Hepatocyte (in vitro differentiated cells): ENCODE results near the gene ZNF766. TPM values are rescaled to one million over a fixed set of nuclear protein-coding genes. Genes with fewer than 3 reads are reported as not detected.

Experiments used
- DNase-seq: peaks from one replicate; pipeline ENCODE4 v3.0.0-alpha.2; 2016; ENCODE audit warnings: low spot score
- H2AFZ ChIP-seq: fragments of 200-600 bp; sonication (generic); 2 replicates; pipeline ENCODE4 v1.6.0; 2016; ENCODE audit warnings: antibody characterized with exemption, mild to moderate bottlenecking
- H3K27ac ChIP-seq: fragments of 200-600 bp; sonication (generic); 2 replicates; pipeline ENCODE4 v1.5.1; 2016; ENCODE audit warnings: mild to moderate bottlenecking
- H3K27me3 ChIP-seq: fragments of 200-600 bp; sonication (generic); 2 replicates; pipeline ENCODE4 v1.6.1; 2016
- H3K36me3 ChIP-seq: fragments of 200-600 bp; sonication (generic); replicated peaks from 2 replicates; pipeline ENCODE4 v1.5.1; 2016; ENCODE audit warnings: low read depth; ENCODE audit not compliant: insufficient read depth
- H3K4me1 ChIP-seq: fragments of 200-600 bp; sonication (generic); 2 replicates; pipeline ENCODE4 v1.5.1; 2016; ENCODE audit warnings: mild to moderate bottlenecking, moderate library complexity; ENCODE audit not compliant: insufficient read depth
- H3K4me2 ChIP-seq: fragments of 200-600 bp; sonication (generic); 2 replicates; pipeline ENCODE4 v1.6.0; 2016
- H3K4me3 ChIP-seq: fragments of 200-600 bp; sonication (generic); 2 replicates; pipeline ENCODE4 v1.5.1; 2016; ENCODE audit warnings: mild to moderate bottlenecking
- H3K79me2 ChIP-seq: fragments of 200-600 bp; sonication (generic); 2 replicates; pipeline ENCODE4 v1.6.0; 2017; ENCODE audit warnings: mild to moderate bottlenecking
- H3K9me2 ChIP-seq: fragments of 200-600 bp; sonication (generic); replicated peaks from 2 replicates; pipeline ENCODE4 v1.6.0; 2017; ENCODE audit warnings: mild to moderate bottlenecking; ENCODE audit not compliant: insufficient read depth
- H3K9me3 ChIP-seq: fragments of 200-600 bp; sonication (generic); 2 replicates; pipeline ENCODE4 v1.5.1; 2016; ENCODE audit warnings: low read depth, mild to moderate bottlenecking
- H4K20me1 ChIP-seq: fragments of 200-600 bp; sonication (generic); 2 replicates; pipeline ENCODE4 v1.6.0; 2016; ENCODE audit warnings: mild to moderate bottlenecking; ENCODE audit not compliant: insufficient read depth, poor library complexity, severe bottlenecking
- EZH2 ChIP-seq: fragments of 200-600 bp; sonication (generic); IDR thresholded peaks from 2 replicates; pipeline ENCODE4 v1.6.1; 2016; ENCODE audit warnings: antibody characterized with exemption, mild to moderate bottlenecking, borderline replicate concordance
- EZH2phosphoT487 ChIP-seq: fragments of 200-600 bp; sonication (generic); IDR thresholded peaks from one replicate; pipeline ENCODE4 v1.6.1; 2018; ENCODE audit warnings: antibody characterized with exemption, mild to moderate bottlenecking, low read depth, moderate library complexity; ENCODE audit not compliant: unreplicated experiment, severe bottlenecking
- WGBS: methylation state at CpG from one replicate; pipeline ENCODE4 v1.1.6; 2016; ENCODE audit warnings: low lambda C conversion rate; ENCODE audit errors: missing lambda C conversion rate; 5-methylcytosine and 5-hydroxymethylcytosine counted together
- polyA plus RNA-seq: library from polyadenylated mRNA; unstranded; fragments of >200 nt; fragmentation: Nextera tagmentation; extraction: Ambion mirVana; gene quantifications from 2 replicates; pipeline ENCODE4 v1.2.1, GENCODE V29; 2016
- total RNA-seq: library from RNA; depleted of rRNA; stranded (reverse); fragments of >200 nt; gene quantifications from 2 replicates; pipeline ENCODE4 v1.2.3, GENCODE V29; 2014
- TF ChIP-seq, protein P1 (sequence below): fragments of 200-600 bp; sonication (generic); IDR thresholded peaks from 2 replicates; pipeline ENCODE4 v1.5.1; 2016; ENCODE audit warnings: antibody characterized with exemption, mild to moderate bottlenecking; ENCODE audit not compliant: poor library complexity

The ZNF766 gene
- total RNA-seq (8.3 and 11.4 TPM in 2 replicates), polyA plus RNA-seq (11.6 and 13.1 TPM in 2 replicates)

- H3K9me3 ChIP-seq, result no peaks in the 10 kb centered on the region
- peaks cover 9% of the 10 kb centered on the region for H3K4me1 ChIP-seq
- peak within 1 kb of the TSS; percentile 75 for H3K4me3 ChIP-seq
- H3K4me2 ChIP-seq, result peak within 1 kb of the TSS; percentile 92
- no peaks in the 10 kb centered on the region for H3K27me3 ChIP-seq
- peak within 1 kb of the TSS; percentile 75 for H2AFZ ChIP-seq
- peaks cover 44% of the 10 kb centered on the region for H3K79me2 ChIP-seq
- WGBS, result 1% methylated on average over 70 of the region's 70 CpGs
- H3K27ac ChIP-seq, result peak within 1 kb of the TSS; percentile 99
- peak; percentile 97 for DNase-seq
- H4K20me1 ChIP-seq, result no peaks in the 10 kb centered on the region
- no peaks in the 10 kb centered on the region for H3K36me3 ChIP-seq
- TF ChIP-seq, protein P1, sequence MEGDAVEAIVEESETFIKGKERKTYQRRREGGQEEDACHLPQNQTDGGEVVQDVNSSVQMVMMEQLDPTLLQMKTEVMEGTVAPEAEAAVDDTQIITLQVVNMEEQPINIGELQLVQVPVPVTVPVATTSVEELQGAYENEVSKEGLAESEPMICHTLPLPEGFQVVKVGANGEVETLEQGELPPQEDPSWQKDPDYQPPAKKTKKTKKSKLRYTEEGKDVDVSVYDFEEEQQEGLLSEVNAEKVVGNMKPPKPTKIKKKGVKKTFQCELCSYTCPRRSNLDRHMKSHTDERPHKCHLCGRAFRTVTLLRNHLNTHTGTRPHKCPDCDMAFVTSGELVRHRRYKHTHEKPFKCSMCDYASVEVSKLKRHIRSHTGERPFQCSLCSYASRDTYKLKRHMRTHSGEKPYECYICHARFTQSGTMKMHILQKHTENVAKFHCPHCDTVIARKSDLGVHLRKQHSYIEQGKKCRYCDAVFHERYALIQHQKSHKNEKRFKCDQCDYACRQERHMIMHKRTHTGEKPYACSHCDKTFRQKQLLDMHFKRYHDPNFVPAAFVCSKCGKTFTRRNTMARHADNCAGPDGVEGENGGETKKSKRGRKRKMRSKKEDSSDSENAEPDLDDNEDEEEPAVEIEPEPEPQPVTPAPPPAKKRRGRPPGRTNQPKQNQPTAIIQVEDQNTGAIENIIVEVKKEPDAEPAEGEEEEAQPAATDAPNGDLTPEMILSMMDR, result no peak
- TF ChIP-seq EZH2, result no peak
- TF ChIP-seq EZH2phosphoT487, result no peak
- H3K9me2 ChIP-seq, result no peaks in the 10 kb centered on the region
Observed at GRCh38 chr19:52269338-52270261, at the start of gene ZNF766. TSS of gene ZNF766 (plus strand) at chr19:52269587. CDS start at chr19:52269614, 27 bp downstream.

DNA sequence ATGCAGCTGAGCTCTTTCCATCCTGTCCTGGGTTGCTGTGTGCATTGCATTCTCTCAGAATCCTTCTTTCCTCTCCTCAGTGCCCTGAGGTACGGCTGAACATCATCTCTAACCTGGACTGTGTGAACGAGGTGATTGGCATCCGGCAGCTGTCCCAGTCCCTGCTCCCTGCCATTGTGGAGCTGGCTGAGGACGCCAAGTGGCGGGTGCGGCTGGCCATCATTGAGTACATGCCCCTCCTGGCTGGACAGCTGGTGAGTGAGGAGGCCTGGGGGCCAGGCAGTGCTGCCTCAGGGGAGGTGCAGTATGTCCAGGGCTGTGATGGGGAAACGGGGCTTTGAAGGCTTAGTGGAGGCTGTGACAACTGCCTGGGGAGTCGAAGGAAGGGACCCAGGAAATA lies 49.8 kb upstream of the ZNF766 start:
- Histone ChIP-seq H3K9me3 (no peaks in the 10 kb centered on the region), H3K9me2 (no peaks in the 10 kb centered on the region), H3K27me3 (no peaks in the 10 kb centered on the region), H3K36me3 (peaks cover 6% of the 10 kb centered on the region), H3K4me2 (no peak overlapping the region), H3K27ac (no peak overlapping the region), H4K20me1 (peaks cover 6% of the 10 kb centered on the region), H3K79me2 (peaks cover 2% of the 10 kb centered on the region), H2AFZ (no peak overlapping the region), H3K4me3 (no peak overlapping the region), H3K4me1 (no peaks in the 10 kb centered on the region)
- DNase-seq, result no peak
- TF ChIP-seq, protein P1, result no peak
- no peak for TF ChIP-seq EZH2phosphoT487
- TF ChIP-seq EZH2, result no peak
- WGBS, result 100% methylated on average over 8 of the region's 8 CpGs

GRCh38 chr19:52221031-52221430 lies 48.4 kb upstream of the ZNF766 start:
- no peak overlapping the region for H3K4me3 ChIP-seq
- no peak overlapping the region for H3K4me2 ChIP-seq
- TF ChIP-seq EZH2 (no peak), EZH2phosphoT487 (no peak)
- TF ChIP-seq, protein P1, result no peak
- H3K9me3 ChIP-seq, result no peaks in the 10 kb centered on the region
- H3K36me3 ChIP-seq, result peaks cover 6% of the 10 kb centered on the region
- H3K9me2 ChIP-seq, result no peaks in the 10 kb centered on the region
- no peak for DNase-seq
- no peaks in the 10 kb centered on the region for H3K79me2 ChIP-seq
- H2AFZ ChIP-seq, result no peak overlapping the region
- H3K27ac ChIP-seq, result no peak overlapping the region
- no peaks in the 10 kb centered on the region for H3K27me3 ChIP-seq
- H4K20me1 ChIP-seq, result peaks cover 6% of the 10 kb centered on the region
- no peaks in the 10 kb centered on the region for H3K4me1 ChIP-seq
- 97% methylated on average over 6 of the region's 6 CpGs for WGBS
